HG02571 (cell line): Measurements from ENCODE around the gene COQ8B.
"Not testable (repeated sequence)": the region's sequence is repeated elsewhere in the genome, so short reads cannot be mapped to it uniquely, and the experiment has no call there.

ENCODE experiments used
- ATAC-seq: cut with Tn5 transposase; IDR thresholded peaks from one replicate; pipeline ENCODE4 v1.9.1; 2021; ENCODE audit warnings: mild to moderate bottlenecking, moderate library complexity; ENCODE audit not compliant: unreplicated experiment

COQ8B gene

GRCh38 chr19:40742886-40743285 is 26.2 kb upstream of the COQ8B start:
- ATAC-seq: no peak

GRCh38 chr19:40742477-40742876 is 25.8 kb upstream of the COQ8B start:
- no peak for ATAC-seq

- no peak for ATAC-seq
Measured at GRCh38 chr19:40741527-40742390, 25.1 kb upstream of the COQ8B start.

- no peak for ATAC-seq
Measured at GRCh38 chr19:40740747-40741146, 24.1 kb upstream of the COQ8B start.

GRCh38 chr19:40739871-40740703 is 23.4 kb upstream of the COQ8B start:
- no peak for ATAC-seq

- ATAC-seq: no peak
Measured at GRCh38 chr19:40739030-40739839, 22.5 kb upstream of the COQ8B start.

- no peak for ATAC-seq
Measured at GRCh38 chr19:40737102-40737644, 20.5 kb upstream of the COQ8B start.

- no peak for ATAC-seq
Measured at GRCh38 chr19:40736661-40737060, 20.0 kb upstream of the COQ8B start.

- ATAC-seq: no peak
Measured at GRCh38 chr19:40735013-40735771, 18.5 kb upstream of the COQ8B start.

GRCh38 chr19:40733149-40733548 is 16.5 kb upstream of the COQ8B start:
- ATAC-seq: no peak

- ATAC-seq: not testable (repeated sequence)
Measured at GRCh38 chr19:40732304-40732703, 15.6 kb upstream of the COQ8B start.

- ATAC-seq: not testable (repeated sequence)
Measured at GRCh38 chr19:40730065-40730464, 13.4 kb upstream of the COQ8B start.

- no peak for ATAC-seq
Measured at GRCh38 chr19:40726279-40726678, 9.6 kb upstream of the COQ8B start.

- ATAC-seq: no peak
Measured at GRCh38 chr19:40724855-40725254, 8.2 kb upstream of the COQ8B start.

- ATAC-seq: no peak
Measured at GRCh38 chr19:40724315-40724714, 7.6 kb upstream of the COQ8B start.

- ATAC-seq: no peak
Measured at GRCh38 chr19:40723661-40724254, 7.1 kb upstream of the COQ8B start.

- no peak for ATAC-seq
Measured at GRCh38 chr19:40721936-40722661, 5.4 kb upstream of the COQ8B start.

- ATAC-seq: no peak
Measured at GRCh38 chr19:40721140-40721486, 4.4 kb upstream of the COQ8B start.

- ATAC-seq: no peak
Measured at GRCh38 chr19:40719414-40719894, 2.8 kb upstream of the COQ8B start.
